Breast epithelium (tissue), 3 donors: Measurements from ENCODE around the gene PRSS23.

Experiments
- POLR2AphosphoS5 ChIP-seq, 3 donors: sonication (generic); formaldehyde crosslinking; IDR thresholded peaks; one replicate each; pipeline ENCODE4 v1.6.1; 2017; ENCODE audit warnings: antibody characterized with exemption in 3 of 3
- TF ChIP-seq, protein P1 (sequence below), 3 donors: fragments of 450-650 bp; IDR thresholded peaks; one replicate each; pipeline ENCODE4 v1.5.1; 2016 to 2017; ENCODE audit warnings: antibody characterized with exemption in 3 of 3, mild to moderate bottlenecking in 3 of 3, moderate library complexity in 3 of 3

DNA sequence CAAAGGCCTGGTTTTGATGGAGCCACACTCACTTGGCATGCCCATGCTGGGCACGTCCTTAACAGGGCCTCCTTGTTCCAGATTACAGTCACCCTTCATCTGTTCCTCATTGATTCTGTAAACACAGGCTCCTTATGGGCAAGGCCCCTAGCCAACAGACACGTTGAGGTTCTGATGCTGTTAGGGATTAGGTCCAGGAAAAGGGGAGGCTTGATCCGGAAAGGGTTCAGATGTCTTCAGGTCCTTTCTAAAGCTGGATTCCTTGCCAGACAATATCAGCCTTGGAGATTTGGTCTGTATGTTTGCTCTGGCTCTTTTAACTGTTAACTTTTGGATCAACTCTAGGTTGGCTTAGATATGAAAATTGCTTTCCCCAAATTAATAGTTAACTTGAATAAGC is 46.9 kb upstream of the PRSS23 start:
- TF ChIP-seq POLR2AphosphoS5 (IDR thresholded peaks at IDR 0.05): no peak
- TF ChIP-seq, protein P1, sequence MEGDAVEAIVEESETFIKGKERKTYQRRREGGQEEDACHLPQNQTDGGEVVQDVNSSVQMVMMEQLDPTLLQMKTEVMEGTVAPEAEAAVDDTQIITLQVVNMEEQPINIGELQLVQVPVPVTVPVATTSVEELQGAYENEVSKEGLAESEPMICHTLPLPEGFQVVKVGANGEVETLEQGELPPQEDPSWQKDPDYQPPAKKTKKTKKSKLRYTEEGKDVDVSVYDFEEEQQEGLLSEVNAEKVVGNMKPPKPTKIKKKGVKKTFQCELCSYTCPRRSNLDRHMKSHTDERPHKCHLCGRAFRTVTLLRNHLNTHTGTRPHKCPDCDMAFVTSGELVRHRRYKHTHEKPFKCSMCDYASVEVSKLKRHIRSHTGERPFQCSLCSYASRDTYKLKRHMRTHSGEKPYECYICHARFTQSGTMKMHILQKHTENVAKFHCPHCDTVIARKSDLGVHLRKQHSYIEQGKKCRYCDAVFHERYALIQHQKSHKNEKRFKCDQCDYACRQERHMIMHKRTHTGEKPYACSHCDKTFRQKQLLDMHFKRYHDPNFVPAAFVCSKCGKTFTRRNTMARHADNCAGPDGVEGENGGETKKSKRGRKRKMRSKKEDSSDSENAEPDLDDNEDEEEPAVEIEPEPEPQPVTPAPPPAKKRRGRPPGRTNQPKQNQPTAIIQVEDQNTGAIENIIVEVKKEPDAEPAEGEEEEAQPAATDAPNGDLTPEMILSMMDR (IDR thresholded peaks at IDR 0.05): no peak
